ENCODE data around the gene ECSIT. TPM values are rescaled to one million over a fixed set of nuclear protein-coding genes. Genes with fewer than 3 reads are reported as not detected.

The ECSIT gene
- total RNA-seq, 2 experiments from 2014 or later, result 24.8 to 26.8 TPM

DNA sequence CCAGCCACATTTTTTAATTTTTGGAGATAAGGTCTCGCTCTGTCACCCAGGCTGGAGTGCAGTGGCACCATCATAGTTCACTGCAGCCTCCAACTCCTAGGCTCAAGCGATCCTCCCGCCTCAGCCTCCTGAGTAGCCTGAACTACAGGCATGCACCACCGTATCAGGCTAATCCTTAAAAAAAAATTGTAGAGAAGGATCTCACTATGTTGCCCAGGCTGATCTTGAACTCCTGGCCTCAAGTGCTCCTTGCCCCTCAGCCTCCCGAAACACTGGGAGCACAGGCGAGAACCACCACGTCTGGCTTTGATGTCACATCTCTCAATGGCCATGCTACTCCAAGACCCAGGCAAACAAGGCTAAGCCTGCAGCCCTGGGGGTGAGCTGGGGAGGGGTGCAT, 72.3 kb downstream of the ECSIT start:
- ChIA-PET CTCF (interaction anchor here (2.2 kb wide), 1 partner anchor 26 kb away, joined by 5 read pairs; no protein-coding TSS in a partner anchor), POLR2A (no interaction called here)
- H3K4me1 Mint-ChIP-seq, result no peaks in the 10 kb centered on the region
- DNase-seq, result no peak
- H3K4me3 Mint-ChIP-seq, result no peak overlapping the region
- H3K27ac Mint-ChIP-seq, result no peak overlapping the region
- peaks cover 4% of the 10 kb centered on the region for H3K27me3 Mint-ChIP-seq
- H3K9me3 Mint-ChIP-seq, result no peaks in the 10 kb centered on the region
- H3K36me3 Mint-ChIP-seq (ENCODE audit: low read depth), result no peaks in the 10 kb centered on the region

Other genes with a start within 250 kb of the ECSIT start
- gene TSPAN16, start 233.0 kb downstream of the ECSIT start, total RNA-seq, result not detected
- gene RAB3D, start 189.5 kb downstream of the ECSIT start, total RNA-seq, result 1 to 10 TPM; 8.3 to 8.4 TPM
- 10 to 100 TPM; 32.6 to 35.1 TPM for gene TMEM205, start 182.9 kb downstream of the ECSIT start, total RNA-seq
- gene CCDC159, start 182.6 kb downstream of the ECSIT start, total RNA-seq, result 10 to 100 TPM; 24.0 to 24.7 TPM
- gene PLPPR2, start 173.7 kb downstream of the ECSIT start, total RNA-seq, result 1 to 10 TPM; 2.0 to 2.6 TPM
- gene SWSAP1, start 154.5 kb downstream of the ECSIT start, total RNA-seq, result 1 to 10 TPM; 2.6 to 2.9 TPM
- gene EPOR, start 144.8 kb downstream of the ECSIT start, total RNA-seq, result 10 to 100 TPM; 10.0 to 10.2 TPM
- gene RGL3, start 109.8 kb downstream of the ECSIT start, total RNA-seq, result not detected
- gene ODAD3, start 94.0 kb downstream of the ECSIT start, total RNA-seq, result not detected
- gene PRKCSH, start 93.5 kb downstream of the ECSIT start, total RNA-seq, result 100 to 1,000 TPM; 315 to 318 TPM
- gene ELAVL3, start 48.1 kb downstream of the ECSIT start, total RNA-seq, result not detected
- gene ZNF653, start 23.3 kb downstream of the ECSIT start, total RNA-seq, result 10 to 100 TPM; 15.6 to 16.5 TPM
- gene CNN1, start 9.7 kb upstream of the ECSIT start, total RNA-seq, result not detected
- 10 to 100 TPM; 49.7 to 50.2 TPM for gene ELOF1, start 30.1 kb upstream of the ECSIT start, total RNA-seq
- 10 to 100 TPM; 21.3 to 21.4 TPM for gene ACP5, start 48.5 kb upstream of the ECSIT start, total RNA-seq
- 1 to 10 TPM; 6.1 to 6.7 TPM for gene ZNF627, start 68.3 kb upstream of the ECSIT start, total RNA-seq
- gene ZNF823, start 209.8 kb upstream of the ECSIT start, total RNA-seq, result 1 to 10 TPM; 4.0 to 4.9 TPM
- 1 to 10 TPM; 8.3 to 8.9 TPM for gene ZNF441, start 237.9 kb upstream of the ECSIT start, total RNA-seq

Data from activated CD4-positive, alpha-beta memory T cell treated with anti-CD3 and anti-CD28 coated beads, Interleukin-2, amount 10 ng/mL, durations not matched to agents 7 days and 5 days (primary cell).